Liver (tissue), 3 donors: ENCODE measurements around the gene CNTN1.

Source experiments
- JUND ChIP-seq, 2 donors: IDR thresholded peaks; 2 replicates each; pipeline ENCODE4 v1.6.1; 2016; ENCODE audit warnings: antibody characterized with exemption in 2 of 2
- RAD21 ChIP-seq, 2 donors: IDR thresholded peaks; 2 replicates each; pipeline ENCODE4 v1.6.1; 2016; ENCODE audit warnings: antibody characterized with exemption in 2 of 2, mild to moderate bottlenecking in 2 of 2
- TF ChIP-seq, protein P1 (sequence below): IDR thresholded peaks from 2 replicates; pipeline ENCODE4 v1.6.1; 2016; ENCODE audit warnings: antibody characterized with exemption
- TF ChIP-seq, protein P2 (sequence below): fragments of 150-350 bp; IDR thresholded peaks from 2 replicates; pipeline ENCODE4 v1.5.1; 2017; ENCODE audit warnings: improper control_type of control experiment, low read depth, low read length; ENCODE audit not compliant: missing input control
- donor health status: healthy.
- donor health status: healthy.

DNA sequence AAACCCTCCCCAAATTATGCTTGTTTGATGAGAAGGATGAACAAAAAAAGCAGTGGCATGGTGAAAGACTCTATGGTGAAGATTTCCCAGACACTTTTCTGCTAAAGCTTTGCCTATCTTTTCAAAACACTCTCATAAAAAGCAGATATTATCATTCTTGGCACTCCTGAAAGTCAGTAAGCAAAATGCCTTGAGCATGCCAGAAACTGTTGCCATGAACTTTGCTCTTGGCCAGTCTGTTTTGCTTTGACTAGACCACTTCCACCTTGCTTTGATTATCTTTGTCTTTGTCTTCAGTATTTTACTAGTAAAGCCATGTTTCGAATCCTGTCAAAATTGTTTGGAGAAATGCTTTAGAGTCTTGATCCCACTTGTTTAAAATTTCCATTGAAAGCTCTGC lies 110.4 kb downstream of the CNTN1 start:
- TF ChIP-seq, protein P1, sequence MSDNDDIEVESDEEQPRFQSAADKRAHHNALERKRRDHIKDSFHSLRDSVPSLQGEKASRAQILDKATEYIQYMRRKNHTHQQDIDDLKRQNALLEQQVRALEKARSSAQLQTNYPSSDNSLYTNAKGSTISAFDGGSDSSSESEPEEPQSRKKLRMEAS, result no peak
- TF ChIP-seq JUND (IDR thresholded peaks at IDR 0.05), result no peak
- TF ChIP-seq, protein P2, sequence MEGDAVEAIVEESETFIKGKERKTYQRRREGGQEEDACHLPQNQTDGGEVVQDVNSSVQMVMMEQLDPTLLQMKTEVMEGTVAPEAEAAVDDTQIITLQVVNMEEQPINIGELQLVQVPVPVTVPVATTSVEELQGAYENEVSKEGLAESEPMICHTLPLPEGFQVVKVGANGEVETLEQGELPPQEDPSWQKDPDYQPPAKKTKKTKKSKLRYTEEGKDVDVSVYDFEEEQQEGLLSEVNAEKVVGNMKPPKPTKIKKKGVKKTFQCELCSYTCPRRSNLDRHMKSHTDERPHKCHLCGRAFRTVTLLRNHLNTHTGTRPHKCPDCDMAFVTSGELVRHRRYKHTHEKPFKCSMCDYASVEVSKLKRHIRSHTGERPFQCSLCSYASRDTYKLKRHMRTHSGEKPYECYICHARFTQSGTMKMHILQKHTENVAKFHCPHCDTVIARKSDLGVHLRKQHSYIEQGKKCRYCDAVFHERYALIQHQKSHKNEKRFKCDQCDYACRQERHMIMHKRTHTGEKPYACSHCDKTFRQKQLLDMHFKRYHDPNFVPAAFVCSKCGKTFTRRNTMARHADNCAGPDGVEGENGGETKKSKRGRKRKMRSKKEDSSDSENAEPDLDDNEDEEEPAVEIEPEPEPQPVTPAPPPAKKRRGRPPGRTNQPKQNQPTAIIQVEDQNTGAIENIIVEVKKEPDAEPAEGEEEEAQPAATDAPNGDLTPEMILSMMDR, result no peak
- no peak for TF ChIP-seq RAD21 (IDR thresholded peaks at IDR 0.05)
